Caco-2 (cell line): Measurements from ENCODE around the gene SEMA3A. TPM values are rescaled to one million over a fixed set of nuclear protein-coding genes. Genes with fewer than 3 reads are reported as not detected.

Source experiments
- BruUV-seq: library from RNA; stranded (reverse); fragments of 400-500 nt; replicated peaks from 2 replicates; lab custom pipeline; 2021; lab: Mats Ljungman, UMichigan
- CTCF ChIA-PET: fragments of 300-600 bp; sonication (Branson Sonifier 250); formaldehyde crosslinking; loops from one replicate; lab custom pipeline; 2022; ENCODE audit warnings: antibody characterized with exemption; lab: Charles Lee
- POLR2A ChIA-PET: fragments of 300-600 bp; sonication (Branson Sonifier 250); formaldehyde crosslinking; loops from one replicate; lab custom pipeline; 2022; ENCODE audit warnings: antibody characterized with exemption; lab: Charles Lee
- DNase-seq, 2 experiments: peaks; one replicate each; pipeline versions ENCODE4 v3.0.0 to v3.0.0-alpha.2; 2020 to 2022
- H3K27me3 ChIP-seq: replicated peaks from 2 replicates; pipeline ENCODE4 v1.6.0; 2011; ENCODE audit warnings: low read length; ENCODE audit not compliant: control insufficient read depth, insufficient read depth
- H3K36me3 ChIP-seq: 2 replicates; pipeline ENCODE4 v1.5.1; 2011; ENCODE audit warnings: low read length; ENCODE audit not compliant: control insufficient read depth, insufficient read depth
- H3K4me1 ChIP-seq: fragments of 250-450 bp; sonication (Bioruptor Pico); 2 replicates; pipeline ENCODE4 v1.5.1; 2020; ENCODE audit warnings: mild to moderate bottlenecking
- H3K4me3 ChIP-seq: 2 replicates; pipeline ENCODE4 v1.5.1; 2011; ENCODE audit warnings: low read depth, mild to moderate bottlenecking, control low read depth, low read length
- H3K9me3 ChIP-seq: fragments of 250-450 bp; sonication (Bioruptor Pico); 2 replicates; pipeline ENCODE4 v1.5.1; 2020; ENCODE audit warnings: mild to moderate bottlenecking, moderate library complexity
- H3K27ac Mint-ChIP-seq: one replicate; pipeline ENCODE4 v1.8.0; 2022; ENCODE audit warnings: mixed read lengths; ENCODE audit not compliant: unreplicated experiment
- H3K27me3 Mint-ChIP-seq: one replicate; pipeline ENCODE4 v1.8.0; 2022; ENCODE audit warnings: mixed read lengths; ENCODE audit not compliant: insufficient read depth, unreplicated experiment
- H3K36me3 Mint-ChIP-seq: one replicate; pipeline ENCODE4 v1.8.0; 2022; ENCODE audit warnings: mild to moderate bottlenecking, mixed read lengths; ENCODE audit not compliant: insufficient read depth, unreplicated experiment
- H3K4me1 Mint-ChIP-seq: one replicate; pipeline ENCODE4 v1.8.0; 2022; ENCODE audit warnings: low read depth, mixed read lengths; ENCODE audit not compliant: unreplicated experiment
- H3K4me3 Mint-ChIP-seq: one replicate; pipeline ENCODE4 v1.8.0; 2022; ENCODE audit warnings: mild to moderate bottlenecking, moderate library complexity, mixed read lengths; ENCODE audit not compliant: unreplicated experiment
- H3K9me3 Mint-ChIP-seq: one replicate; pipeline ENCODE4 v1.8.0; 2022; ENCODE audit warnings: mixed read lengths; ENCODE audit not compliant: unreplicated experiment
- intact Hi-C: fragments of 100-400 bp; cut with micrococcal nuclease; formaldehyde crosslinking; loops from one replicate; pipeline ENCODE4 v1.10.0; 2022; ENCODE audit not compliant: unreplicated experiment
- total RNA-seq: library from RNA; stranded (reverse); gene quantifications from 2 replicates; pipeline ENCODE4 v1.2.3, GENCODE V29; 2022
- TF ChIP-seq, protein P1 (sequence below), 2 experiments: fragments of 200-600 bp in 1 of 2; IDR thresholded peaks; 1 replicate in 1 of 2; 2 replicates in 1 of 2; pipeline versions ENCODE4 v1.5.1 to v1.8.0; 2011 to 2022; ENCODE audit warnings: antibody characterized with exemption in 1 of 2, control low read depth in 1 of 2, inconsistent platforms in 1 of 2, low read depth in 1 of 2, low read length in 1 of 2, mild to moderate bottlenecking in 1 of 2, moderate library complexity in 1 of 2; ENCODE audit not compliant: insufficient read depth in 1 of 2, severe bottlenecking in 1 of 2, unreplicated experiment in 1 of 2

The SEMA3A gene
- total RNA-seq, 1 experiment from 2014 or later, result 55.1 TPM

- H3K27me3 Mint-ChIP-seq, result no peaks in the 10 kb centered on the region
- H3K36me3 Mint-ChIP-seq, result no peaks in the 10 kb centered on the region
- H3K4me3 ChIP-seq, result no peak overlapping the region
- H3K9me3 Mint-ChIP-seq, result no peaks in the 10 kb centered on the region
- intact Hi-C loops, result no loop called here
- no peaks in the 10 kb centered on the region for H3K27me3 ChIP-seq
- no peak overlapping the region for H3K27ac Mint-ChIP-seq
- no peaks in the 10 kb centered on the region for H3K36me3 ChIP-seq
- BruUV-seq, result no TSS peak
- TF ChIP-seq, protein P1, sequence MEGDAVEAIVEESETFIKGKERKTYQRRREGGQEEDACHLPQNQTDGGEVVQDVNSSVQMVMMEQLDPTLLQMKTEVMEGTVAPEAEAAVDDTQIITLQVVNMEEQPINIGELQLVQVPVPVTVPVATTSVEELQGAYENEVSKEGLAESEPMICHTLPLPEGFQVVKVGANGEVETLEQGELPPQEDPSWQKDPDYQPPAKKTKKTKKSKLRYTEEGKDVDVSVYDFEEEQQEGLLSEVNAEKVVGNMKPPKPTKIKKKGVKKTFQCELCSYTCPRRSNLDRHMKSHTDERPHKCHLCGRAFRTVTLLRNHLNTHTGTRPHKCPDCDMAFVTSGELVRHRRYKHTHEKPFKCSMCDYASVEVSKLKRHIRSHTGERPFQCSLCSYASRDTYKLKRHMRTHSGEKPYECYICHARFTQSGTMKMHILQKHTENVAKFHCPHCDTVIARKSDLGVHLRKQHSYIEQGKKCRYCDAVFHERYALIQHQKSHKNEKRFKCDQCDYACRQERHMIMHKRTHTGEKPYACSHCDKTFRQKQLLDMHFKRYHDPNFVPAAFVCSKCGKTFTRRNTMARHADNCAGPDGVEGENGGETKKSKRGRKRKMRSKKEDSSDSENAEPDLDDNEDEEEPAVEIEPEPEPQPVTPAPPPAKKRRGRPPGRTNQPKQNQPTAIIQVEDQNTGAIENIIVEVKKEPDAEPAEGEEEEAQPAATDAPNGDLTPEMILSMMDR (IDR thresholded peaks at IDR 0.05; ENCODE audit: insufficient read depth in 1 of 2, low read depth in 1 of 2, low read length in 1 of 2, severe bottlenecking in 1 of 2, unreplicated experiment in 1 of 2), result no peak
- POLR2A ChIA-PET, result no interaction called here
- CTCF ChIA-PET, result no interaction called here
- peaks cover 10% of the 10 kb centered on the region for H3K4me1 Mint-ChIP-seq
- no peak for DNase-seq
- H3K4me3 Mint-ChIP-seq, result no peak overlapping the region
- no peaks in the 10 kb centered on the region for H3K9me3 ChIP-seq
- peaks cover 3% of the 10 kb centered on the region; the same call in 1 of the 2 replicates for H3K4me1 ChIP-seq
Measured at GRCh38 chr7:84231157-84231556, 36.6 kb upstream of the SEMA3A start.

DNA sequence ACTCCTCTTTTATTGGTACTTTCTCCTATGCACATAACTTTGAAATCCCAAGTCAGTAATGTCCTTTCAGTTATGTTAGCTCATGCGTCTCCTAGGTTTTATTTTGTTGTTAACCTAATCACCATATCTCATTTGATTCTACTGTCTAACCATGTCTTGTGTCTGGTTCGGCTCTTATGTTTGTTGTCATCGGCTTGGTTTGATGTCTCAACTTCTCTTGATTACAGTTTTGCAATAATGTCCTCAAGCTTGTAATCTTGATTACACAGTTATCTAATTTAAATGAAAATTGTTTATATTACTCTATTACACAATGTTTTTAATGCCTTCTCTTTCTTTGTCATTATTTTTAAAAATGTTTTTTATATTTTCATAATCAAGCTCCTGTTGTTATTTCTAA is 35.9 kb upstream of the SEMA3A start:
- no peaks in the 10 kb centered on the region for H3K9me3 ChIP-seq
- intact Hi-C loops, result no loop called here
- TF ChIP-seq, protein P1 (IDR thresholded peaks at IDR 0.05; ENCODE audit: insufficient read depth in 1 of 2, low read depth in 1 of 2, low read length in 1 of 2, severe bottlenecking in 1 of 2, unreplicated experiment in 1 of 2), result no peak
- no TSS peak for BruUV-seq
- no peaks in the 10 kb centered on the region for H3K36me3 ChIP-seq
- Mint-ChIP-seq H3K9me3 (no peaks in the 10 kb centered on the region), H3K4me3 (no peak overlapping the region), H3K27me3 (no peaks in the 10 kb centered on the region), H3K27ac (no peak overlapping the region), H3K4me1 (peaks cover 10% of the 10 kb centered on the region), H3K36me3 (no peaks in the 10 kb centered on the region)
- DNase-seq, result no peak
- no peaks in the 10 kb centered on the region for H3K27me3 ChIP-seq
- H3K4me3 ChIP-seq, result no peak overlapping the region
- H3K4me1 ChIP-seq, result peaks cover 3% of the 10 kb centered on the region; the same call in 1 of the 2 replicates
- ChIA-PET POLR2A (no interaction called here), CTCF (no interaction called here)

GRCh38 chr7:84228526-84228925 is 33.9 kb upstream of the SEMA3A start:
- POLR2A ChIA-PET, result no interaction called here
- no peaks in the 10 kb centered on the region for H3K27me3 Mint-ChIP-seq
- Histone ChIP-seq H3K36me3 (no peaks in the 10 kb centered on the region), H3K4me3 (no peak overlapping the region), H3K27me3 (no peaks in the 10 kb centered on the region), H3K4me1 (peaks cover 3% of the 10 kb centered on the region; the same call in 1 of the 2 replicates), H3K9me3 (no peaks in the 10 kb centered on the region)
- no peak overlapping the region for H3K27ac Mint-ChIP-seq
- no peak for DNase-seq
- peaks cover 10% of the 10 kb centered on the region for H3K4me1 Mint-ChIP-seq
- CTCF ChIA-PET, result no interaction called here
- intact Hi-C loops, result no loop called here
- H3K36me3 Mint-ChIP-seq, result no peaks in the 10 kb centered on the region
- H3K9me3 Mint-ChIP-seq, result no peaks in the 10 kb centered on the region
- no peak overlapping the region for H3K4me3 Mint-ChIP-seq
- BruUV-seq, result no TSS peak
- TF ChIP-seq, protein P1 (IDR thresholded peaks at IDR 0.05; ENCODE audit: insufficient read depth in 1 of 2, low read depth in 1 of 2, low read length in 1 of 2, severe bottlenecking in 1 of 2, unreplicated experiment in 1 of 2), result no peak
